Measurements from ENCODE around the gene TOR1AIP1. TPM values are rescaled to one million over a fixed set of nuclear protein-coding genes. Genes with fewer than 3 reads are reported as not detected.
"Not testable (repeated sequence)": the region's sequence is repeated elsewhere in the genome, so short reads cannot be mapped to it uniquely, and the experiment has no call there.

The TOR1AIP1 gene
- total RNA-seq, 1 donor from 2014 or later = 41.9 TPM

GRCh38 chr1:179929955-179930798 lies 48.1 kb downstream of the TOR1AIP1 start:
- DNase-seq (ENCODE audit: missing footprints) (no peak), ATAC-seq (no peak)
- intact Hi-C loops (cut with DNase I) = no loop called here

GRCh38 chr1:179930867-179931266 lies 48.8 kb downstream of the TOR1AIP1 start:
- ATAC-seq (no peak), DNase-seq (ENCODE audit: missing footprints) (no peak)
- intact Hi-C loops (cut with DNase I) = no loop called here

- intact Hi-C loops (cut with DNase I) = no loop called here
- DNase-seq (ENCODE audit: missing footprints) (no peak), ATAC-seq (no peak)
These were observed 51.1 kb downstream of the TOR1AIP1 start for GRCh38 chr1:179933219-179933618.

- intact Hi-C loops (cut with DNase I) = no loop called here
- ATAC-seq = no peak
These were observed 53.9 kb downstream of the TOR1AIP1 start for GRCh38 chr1:179935909-179936496.

GRCh38 chr1:179937668-179938254 lies 55.7 kb downstream of the TOR1AIP1 start:
- DNase-seq (ENCODE audit: missing footprints) = no peak
- intact Hi-C loops (cut with DNase I) = no loop called here
- ATAC-seq = no peak

More at GRCh38 chr1:179935909-179936496, 53.9 kb downstream of the TOR1AIP1 start:
- DNase-seq (ENCODE audit: missing footprints) = no peak

- intact Hi-C loops (cut with DNase I) = no loop called here
- ATAC-seq (no peak), DNase-seq (ENCODE audit: missing footprints) (no peak)
These were observed 56.7 kb downstream of the TOR1AIP1 start for GRCh38 chr1:179938752-179939151.

- ATAC-seq (no peak), DNase-seq (ENCODE audit: missing footprints) (no peak)
- intact Hi-C loops (cut with DNase I) = no loop called here
These were observed 57.9 kb downstream of the TOR1AIP1 start for GRCh38 chr1:179939941-179940340.

GRCh38 chr1:179941454-179941853 lies 59.4 kb downstream of the TOR1AIP1 start:
- DNase-seq (ENCODE audit: missing footprints) (no peak), ATAC-seq (no peak)
- intact Hi-C loops (cut with DNase I) = no loop called here

GRCh38 chr1:179950651-179951050 lies 68.6 kb downstream of the TOR1AIP1 start:
- intact Hi-C loops (cut with DNase I) = loop anchor here (10.0 kb wide), 1 partner anchor 54 kb away; no protein-coding TSS in a partner anchor
- ATAC-seq = no peak

GRCh38 chr1:179951383-179952144 lies 69.5 kb downstream of the TOR1AIP1 start:
- DNase-seq (ENCODE audit: missing footprints) (no peak), ATAC-seq (no peak)
- intact Hi-C loops (cut with DNase I) = loop anchor here (10.0 kb wide), 1 partner anchor 53 kb away; no protein-coding TSS in a partner anchor

More at GRCh38 chr1:179950651-179951050, 68.6 kb downstream of the TOR1AIP1 start:
- DNase-seq (ENCODE audit: missing footprints) = no peak

- ATAC-seq = no peak
- DNase-seq (ENCODE audit: missing footprints) = no peak
- intact Hi-C loops (cut with DNase I) = loop anchor here (10.0 kb wide), 1 partner anchor 53 kb away; no protein-coding TSS in a partner anchor
These were observed 70.1 kb downstream of the TOR1AIP1 start for GRCh38 chr1:179952186-179952585.

- intact Hi-C loops (cut with DNase I) = loop anchor here (1.0 to 10.0 kb wide), 3 partner anchors 51 to 200 kb away; partner anchors contain the start of genes QSOX1 and TOR1AIP1
- DNase-seq (ENCODE audit: missing footprints) = no peak
- peak; percentile 6 for ATAC-seq
These were observed 71.9 kb downstream of the TOR1AIP1 start for GRCh38 chr1:179953974-179954492.

GRCh38 chr1:179954493-179955286 lies 72.6 kb downstream of the TOR1AIP1 start, which contains the start of gene CEP350:
TSS of gene CEP350 (plus strand) at chr1:179954810. CDS start at chr1:179986182, 31,372 bp downstream.
- intact Hi-C loops (cut with DNase I) = loop anchor here (1.0 to 10.0 kb wide), 3 partner anchors 50 to 200 kb away; partner anchors contain the start of genes QSOX1 and TOR1AIP1
- DNase-seq (ENCODE audit: missing footprints) = peak; percentile 99
- peak; percentile 98 for ATAC-seq

GRCh38 chr1:179955287-179955680 lies 73.2 kb downstream of the TOR1AIP1 start:
- DNase-seq (ENCODE audit: missing footprints) (no peak), ATAC-seq (no peak)
- intact Hi-C loops (cut with DNase I) = loop anchor here (10.0 kb wide), 1 partner anchor 50 kb away; no protein-coding TSS in a partner anchor

GRCh38 chr1:179955731-179956130 lies 73.6 kb downstream of the TOR1AIP1 start:
- intact Hi-C loops (cut with DNase I) = loop anchor here (10.0 kb wide), 1 partner anchor 49 kb away; no protein-coding TSS in a partner anchor
- ATAC-seq = no peak

GRCh38 chr1:179958359-179958758 lies 76.3 kb downstream of the TOR1AIP1 start:
- ATAC-seq (no peak), DNase-seq (ENCODE audit: missing footprints) (no peak)
- intact Hi-C loops (cut with DNase I) = loop anchor here (10.0 kb wide), 1 partner anchor 46 kb away; no protein-coding TSS in a partner anchor

More at GRCh38 chr1:179955731-179956130, 73.6 kb downstream of the TOR1AIP1 start:
- DNase-seq (ENCODE audit: missing footprints) = no peak

GRCh38 chr1:179962168-179962567 lies 80.1 kb downstream of the TOR1AIP1 start:
- ATAC-seq; DNase-seq (ENCODE audit: missing footprints); intact Hi-C loops (cut with DNase I): not testable (repeated sequence)

All from Right ventricle myocardium inferior (tissue), 1 donor.